ENCODE measurements around the gene PLA2G4C. TPM values are rescaled to one million over a fixed set of nuclear protein-coding genes. Genes with fewer than 3 reads are reported as not detected.

The PLA2G4C gene
- total and polyA plus RNA-seq, 2 of the 8 experiments (the other 6 are each of a cell fraction or from before 2014, with no cell fraction given): 14.9 to 20.5 TPM

- TF ChIP-seq CHD7 (IDR thresholded peaks at IDR 0.05; ENCODE audit: insufficient replicate concordance, low read length) (no peak), CTCF (IDR thresholded peaks at IDR 0.05; ENCODE audit: control extremely low read depth in 1 of 3, insufficient read depth in 1 of 3, low read depth in 1 of 3, low read length in 3 of 3) (peak in 1 of 3 experiments; percentile 7; a peak in 1 of 4 replicates)
Measured at GRCh38 chr19:48158210-48158790, 47.7 kb upstream of the PLA2G4C start (continued).
